HepG2 (cell line): ENCODE data around the gene KLHL11. TPM values are rescaled to one million over a fixed set of nuclear protein-coding genes. Genes with fewer than 3 reads are reported as not detected.

ENCODE experiments used
- BRCA1 ChIP-seq: sonication (generic); formaldehyde crosslinking; IDR thresholded peaks from 2 replicates; pipeline ENCODE4 v1.4.0; 2020; ENCODE audit warnings: missing genetic modification reagents
- KAT8 ChIP-seq: IDR thresholded peaks from 2 replicates; pipeline ENCODE4 v1.6.1; 2016; ENCODE audit warnings: missing genetic modification reagents, missing compliant biosample characterization
- MYC ChIP-seq: sonication (generic); formaldehyde crosslinking; IDR thresholded peaks from 2 replicates; pipeline ENCODE4 v1.9.0; 2021; ENCODE audit warnings: missing genetic modification reagents, borderline replicate concordance
- SIN3A ChIP-seq: IDR thresholded peaks from 2 replicates; pipeline ENCODE4 v1.6.1; 2011; ENCODE audit warnings: low read depth, mild to moderate bottlenecking, control low read depth, low read length, borderline replicate concordance
- SOX13 ChIP-seq, 3 experiments: fragments of 450-650 bp in 1 of 3; sonication (generic) in 1 of 3; formaldehyde crosslinking in 1 of 3; IDR thresholded peaks in 2 of 3; conservative IDR thresholded peaks in 1 of 3; 2 replicates each; pipeline versions ENCODE4 v1.5.0 to v1.6.1; 2016 to 2020; ENCODE audit warnings: antibody characterized with exemption in 1 of 3, mild to moderate bottlenecking in 1 of 3, missing compliant biosample characterization in 1 of 3, missing genetic modification reagents in 1 of 3, moderate library complexity in 1 of 3
- ZNF160 ChIP-seq: sonication (generic); formaldehyde crosslinking; IDR thresholded peaks from 2 replicates; pipeline ENCODE4 v1.8.0; 2022; ENCODE audit warnings: mild to moderate bottlenecking, inconsistent platforms, missing genetic modification reagents
- polyA plus RNA-seq, 8 experiments: library from polyadenylated mRNA; depleted of rRNA in 3 of 8; stranded (reverse) in 7 of 8; unstranded in 1 of 8; fragments of >200 nt; fragmentation: Illumina TruSeq in 4 of 8; extraction: Trizol in 4 of 8; gene quantifications; 2 replicates each; pipeline versions ENCODE4 v1.2.1 to v1.2.3, GENCODE V29; 2011 to 2016; ENCODE audit warnings: low read depth in 4 of 8, missing spikeins in 1 of 8, mixed read lengths in 1 of 8; ENCODE audit not compliant: insufficient read depth in 1 of 8
- total RNA-seq, 5 experiments: library from RNA; depleted of rRNA; stranded (reverse); fragments of >200 nt; fragmentation: Illumina TruSeq; extraction: Trizol; gene quantifications; 2 replicates each; pipeline ENCODE4 v1.2.3, GENCODE V29; 2016; ENCODE audit warnings: low read depth in 1 of 5
- TF ChIP-seq, protein P1 (sequence below): sonication (generic); formaldehyde crosslinking; IDR thresholded peaks from 2 replicates; pipeline ENCODE4 v1.4.0; 2020; ENCODE audit warnings: missing genetic modification reagents, borderline replicate concordance
- TF ChIP-seq, protein P2 (sequence below), 2 experiments: sonication (generic) in 1 of 2; formaldehyde crosslinking in 1 of 2; IDR thresholded peaks; 2 replicates each; pipeline versions ENCODE4 v1.4.0 to v1.6.1; 2018 to 2020; ENCODE audit warnings: missing genetic modification reagents in 2 of 2, borderline replicate concordance in 1 of 2, low read depth in 1 of 2, mild to moderate bottlenecking in 1 of 2, missing biosample characterization in 1 of 2
- TF ChIP-seq, protein P3 (sequence below): sonication (generic); formaldehyde crosslinking; IDR thresholded peaks from 2 replicates; pipeline ENCODE4 v1.4.0; 2020; ENCODE audit warnings: missing genetic modification reagents
- TF ChIP-seq, protein P4 (sequence below): fragments of 450-650 bp; IDR thresholded peaks from 2 replicates; pipeline ENCODE4 v1.6.1; 2016
- TF ChIP-seq, protein P5 (sequence below): sonication (generic); formaldehyde crosslinking; IDR thresholded peaks from 2 replicates; pipeline ENCODE4 v1.8.0; 2022; ENCODE audit warnings: missing genetic modification reagents, mild to moderate bottlenecking, borderline replicate concordance
- TF ChIP-seq, protein P6 (sequence below): sonication (generic); formaldehyde crosslinking; IDR thresholded peaks from 2 replicates; pipeline ENCODE4 v1.8.1; 2023; ENCODE audit warnings: mild to moderate bottlenecking, inconsistent platforms, moderate library complexity, missing genetic modification reagents, borderline replicate concordance
- TF ChIP-seq, protein P7 (sequence below): sonication (generic); formaldehyde crosslinking; IDR thresholded peaks from 2 replicates; pipeline ENCODE4 v1.4.0; 2020; ENCODE audit warnings: mild to moderate bottlenecking, missing genetic modification reagents

Gene KLHL11
- total and polyA plus RNA-seq, 2 of the 13 experiments (the other 11 are each of a cell fraction or from before 2014, with no cell fraction given) = 7.7 to 27.5 TPM

DNA sequence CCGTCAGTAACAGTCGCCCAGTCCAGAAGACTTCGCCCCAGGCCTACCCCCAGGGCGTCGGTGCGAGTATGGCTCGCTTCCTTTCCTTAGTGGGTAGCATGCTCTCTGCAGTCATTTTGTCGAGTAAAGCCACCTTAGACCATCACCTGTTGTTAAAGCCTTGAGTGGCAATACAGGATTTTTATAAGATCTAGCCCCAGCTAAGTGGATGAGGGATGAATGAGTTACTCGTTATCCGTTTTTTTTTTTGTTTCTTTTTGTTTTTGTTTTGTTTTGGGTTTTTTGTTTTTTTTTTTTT is 322 bp upstream of the KLHL11 start (continued):
- TF ChIP-seq, protein P1, sequence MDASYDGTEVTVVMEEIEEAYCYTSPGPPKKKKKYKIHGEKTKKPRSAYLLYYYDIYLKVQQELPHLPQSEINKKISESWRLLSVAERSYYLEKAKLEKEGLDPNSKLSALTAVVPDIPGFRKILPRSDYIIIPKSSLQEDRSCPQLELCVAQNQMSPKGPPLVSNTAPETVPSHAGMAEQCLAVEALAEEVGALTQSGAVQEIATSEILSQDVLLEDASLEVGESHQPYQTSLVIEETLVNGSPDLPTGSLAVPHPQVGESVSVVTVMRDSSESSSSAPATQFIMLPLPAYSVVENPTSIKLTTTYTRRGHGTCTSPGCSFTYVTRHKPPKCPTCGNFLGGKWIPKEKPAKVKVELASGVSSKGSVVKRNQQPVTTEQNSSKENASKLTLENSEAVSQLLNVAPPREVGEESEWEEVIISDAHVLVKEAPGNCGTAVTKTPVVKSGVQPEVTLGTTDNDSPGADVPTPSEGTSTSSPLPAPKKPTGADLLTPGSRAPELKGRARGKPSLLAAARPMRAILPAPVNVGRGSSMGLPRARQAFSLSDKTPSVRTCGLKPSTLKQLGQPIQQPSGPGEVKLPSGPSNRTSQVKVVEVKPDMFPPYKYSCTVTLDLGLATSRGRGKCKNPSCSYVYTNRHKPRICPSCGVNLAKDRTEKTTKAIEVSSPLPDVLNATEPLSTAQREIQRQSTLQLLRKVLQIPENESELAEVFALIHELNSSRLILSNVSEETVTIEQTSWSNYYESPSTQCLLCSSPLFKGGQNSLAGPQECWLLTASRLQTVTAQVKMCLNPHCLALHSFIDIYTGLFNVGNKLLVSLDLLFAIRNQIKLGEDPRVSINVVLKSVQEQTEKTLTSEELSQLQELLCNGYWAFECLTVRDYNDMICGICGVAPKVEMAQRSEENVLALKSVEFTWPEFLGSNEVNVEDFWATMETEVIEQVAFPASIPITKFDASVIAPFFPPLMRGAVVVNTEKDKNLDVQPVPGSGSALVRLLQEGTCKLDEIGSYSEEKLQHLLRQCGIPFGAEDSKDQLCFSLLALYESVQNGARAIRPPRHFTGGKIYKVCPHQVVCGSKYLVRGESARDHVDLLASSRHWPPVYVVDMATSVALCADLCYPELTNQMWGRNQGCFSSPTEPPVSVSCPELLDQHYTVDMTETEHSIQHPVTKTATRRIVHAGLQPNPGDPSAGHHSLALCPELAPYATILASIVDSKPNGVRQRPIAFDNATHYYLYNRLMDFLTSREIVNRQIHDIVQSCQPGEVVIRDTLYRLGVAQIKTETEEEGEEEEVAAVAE (CRISPR knock-in tag) = no peak
- TF ChIP-seq, protein P2, sequence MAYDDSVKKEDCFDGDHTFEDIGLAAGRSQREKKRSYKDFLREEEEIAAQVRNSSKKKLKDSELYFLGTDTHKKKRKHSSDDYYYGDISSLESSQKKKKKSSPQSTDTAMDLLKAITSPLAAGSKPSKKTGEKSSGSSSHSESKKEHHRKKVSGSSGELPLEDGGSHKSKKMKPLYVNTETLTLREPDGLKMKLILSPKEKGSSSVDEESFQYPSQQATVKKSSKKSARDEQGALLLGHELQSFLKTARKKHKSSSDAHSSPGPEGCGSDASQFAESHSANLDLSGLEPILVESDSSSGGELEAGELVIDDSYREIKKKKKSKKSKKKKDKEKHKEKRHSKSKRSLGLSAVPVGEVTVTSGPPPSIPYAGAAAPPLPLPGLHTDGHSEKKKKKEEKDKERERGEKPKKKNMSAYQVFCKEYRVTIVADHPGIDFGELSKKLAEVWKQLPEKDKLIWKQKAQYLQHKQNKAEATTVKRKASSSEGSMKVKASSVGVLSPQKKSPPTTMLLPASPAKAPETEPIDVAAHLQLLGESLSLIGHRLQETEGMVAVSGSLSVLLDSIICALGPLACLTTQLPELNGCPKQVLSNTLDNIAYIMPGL (CRISPR knock-in tag; IDR thresholded peaks at IDR 0.05; ENCODE audit: borderline replicate concordance in 1 of 2, low read depth in 1 of 2) = 0 out of 4 replicates have a peak, but pooled peaks of 1 of the 2 experiments have one; percentile 13
- 0 out of 2 replicates have a peak, but pooled peaks have one; percentile 23 for TF ChIP-seq ZNF160 (CRISPR knock-in tag)
- 0 out of 2 replicates have a peak, but pooled peaks have one; percentile 9 for TF ChIP-seq BRCA1 (CRISPR knock-in tag)
- TF ChIP-seq SIN3A = peak; percentile 5; the same call in 1 of the 2 replicates
- TF ChIP-seq, protein P3, sequence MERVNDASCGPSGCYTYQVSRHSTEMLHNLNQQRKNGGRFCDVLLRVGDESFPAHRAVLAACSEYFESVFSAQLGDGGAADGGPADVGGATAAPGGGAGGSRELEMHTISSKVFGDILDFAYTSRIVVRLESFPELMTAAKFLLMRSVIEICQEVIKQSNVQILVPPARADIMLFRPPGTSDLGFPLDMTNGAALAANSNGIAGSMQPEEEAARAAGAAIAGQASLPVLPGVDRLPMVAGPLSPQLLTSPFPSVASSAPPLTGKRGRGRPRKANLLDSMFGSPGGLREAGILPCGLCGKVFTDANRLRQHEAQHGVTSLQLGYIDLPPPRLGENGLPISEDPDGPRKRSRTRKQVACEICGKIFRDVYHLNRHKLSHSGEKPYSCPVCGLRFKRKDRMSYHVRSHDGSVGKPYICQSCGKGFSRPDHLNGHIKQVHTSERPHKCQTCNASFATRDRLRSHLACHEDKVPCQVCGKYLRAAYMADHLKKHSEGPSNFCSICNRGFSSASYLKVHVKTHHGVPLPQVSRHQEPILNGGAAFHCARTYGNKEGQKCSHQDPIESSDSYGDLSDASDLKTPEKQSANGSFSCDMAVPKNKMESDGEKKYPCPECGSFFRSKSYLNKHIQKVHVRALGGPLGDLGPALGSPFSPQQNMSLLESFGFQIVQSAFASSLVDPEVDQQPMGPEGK (CRISPR knock-in tag) = peak; percentile 59; the same call in 1 of the 2 replicates
- TF ChIP-seq, protein P4, sequence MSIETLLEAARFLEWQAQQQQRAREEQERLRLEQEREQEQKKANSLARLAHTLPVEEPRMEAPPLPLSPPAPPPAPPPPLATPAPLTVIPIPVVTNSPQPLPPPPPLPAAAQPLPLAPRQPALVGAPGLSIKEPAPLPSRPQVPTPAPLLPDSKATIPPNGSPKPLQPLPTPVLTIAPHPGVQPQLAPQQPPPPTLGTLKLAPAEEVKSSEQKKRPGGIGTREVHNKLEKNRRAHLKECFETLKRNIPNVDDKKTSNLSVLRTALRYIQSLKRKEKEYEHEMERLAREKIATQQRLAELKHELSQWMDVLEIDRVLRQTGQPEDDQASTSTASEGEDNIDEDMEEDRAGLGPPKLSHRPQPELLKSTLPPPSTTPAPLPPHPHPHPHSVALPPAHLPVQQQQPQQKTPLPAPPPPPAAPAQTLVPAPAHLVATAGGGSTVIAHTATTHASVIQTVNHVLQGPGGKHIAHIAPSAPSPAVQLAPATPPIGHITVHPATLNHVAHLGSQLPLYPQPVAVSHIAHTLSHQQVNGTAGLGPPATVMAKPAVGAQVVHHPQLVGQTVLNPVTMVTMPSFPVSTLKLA = no peak
- peak; percentile 29; the same call in 1 of the 2 replicates for TF ChIP-seq KAT8 (CRISPR knock-in tag)
- TF ChIP-seq, protein P5, sequence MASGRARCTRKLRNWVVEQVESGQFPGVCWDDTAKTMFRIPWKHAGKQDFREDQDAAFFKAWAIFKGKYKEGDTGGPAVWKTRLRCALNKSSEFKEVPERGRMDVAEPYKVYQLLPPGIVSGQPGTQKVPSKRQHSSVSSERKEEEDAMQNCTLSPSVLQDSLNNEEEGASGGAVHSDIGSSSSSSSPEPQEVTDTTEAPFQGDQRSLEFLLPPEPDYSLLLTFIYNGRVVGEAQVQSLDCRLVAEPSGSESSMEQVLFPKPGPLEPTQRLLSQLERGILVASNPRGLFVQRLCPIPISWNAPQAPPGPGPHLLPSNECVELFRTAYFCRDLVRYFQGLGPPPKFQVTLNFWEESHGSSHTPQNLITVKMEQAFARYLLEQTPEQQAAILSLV (CRISPR knock-in tag) = 0 out of 2 replicates have a peak, but pooled peaks have one; percentile 14
- TF ChIP-seq, protein P6, sequence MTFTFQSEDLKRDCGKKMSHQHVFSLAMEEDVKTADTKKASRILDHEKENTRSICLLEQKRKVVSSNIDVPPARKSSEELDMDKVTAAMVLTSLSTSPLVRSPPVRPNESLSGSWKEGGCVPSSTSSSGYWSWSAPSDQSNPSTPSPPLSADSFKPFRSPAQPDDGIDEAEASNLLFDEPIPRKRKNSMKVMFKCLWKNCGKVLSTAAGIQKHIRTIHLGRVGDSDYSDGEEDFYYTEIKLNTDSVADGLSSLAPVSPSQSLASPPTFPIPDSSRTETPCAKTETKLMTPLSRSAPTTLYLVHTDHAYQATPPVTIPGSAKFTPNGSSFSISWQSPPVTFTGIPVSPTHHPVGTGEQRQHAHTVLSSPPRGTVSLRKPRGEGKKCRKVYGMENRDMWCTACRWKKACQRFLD (CRISPR knock-in tag) = no peak
- TF ChIP-seq SOX13 (IDR thresholded peaks at IDR 0.05) = 0 out of 2 replicates have a peak, but pooled peaks have one; percentile 1
- TF ChIP-seq SOX13 (CRISPR knock-in tag; conservative IDR thresholded peaks at IDR 0.05 in 1 of 2, IDR thresholded peaks at IDR 0.05 in 1 of 2) = no peak
- peak; percentile 33; the same call in 1 of the 2 replicates for TF ChIP-seq MYC (CRISPR knock-in tag)
- TF ChIP-seq, protein P7, sequence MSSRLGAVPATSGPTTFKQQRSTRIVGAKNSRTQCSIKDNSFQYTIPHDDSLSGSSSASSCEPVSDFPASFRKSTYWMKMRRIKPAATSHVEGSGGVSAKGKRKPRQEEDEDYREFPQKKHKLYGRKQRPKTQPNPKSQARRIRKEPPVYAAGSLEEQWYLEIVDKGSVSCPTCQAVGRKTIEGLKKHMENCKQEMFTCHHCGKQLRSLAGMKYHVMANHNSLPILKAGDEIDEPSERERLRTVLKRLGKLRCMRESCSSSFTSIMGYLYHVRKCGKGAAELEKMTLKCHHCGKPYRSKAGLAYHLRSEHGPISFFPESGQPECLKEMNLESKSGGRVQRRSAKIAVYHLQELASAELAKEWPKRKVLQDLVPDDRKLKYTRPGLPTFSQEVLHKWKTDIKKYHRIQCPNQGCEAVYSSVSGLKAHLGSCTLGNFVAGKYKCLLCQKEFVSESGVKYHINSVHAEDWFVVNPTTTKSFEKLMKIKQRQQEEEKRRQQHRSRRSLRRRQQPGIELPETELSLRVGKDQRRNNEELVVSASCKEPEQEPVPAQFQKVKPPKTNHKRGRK = 0 out of 2 replicates have a peak, but pooled peaks have one; percentile 47
